Trophoblast cell (in vitro differentiated cells and primary cell): ENCODE measurements around the gene DTNB.

Source experiments
- DNase-seq, 2 donors: peaks; one replicate each; pipeline ENCODE4 v3.0.0-alpha.2; 2016
- H2AFZ ChIP-seq: 2 replicates; pipeline ENCODE4 v1.6.1; 2013; ENCODE audit warnings: low read length, moderate library complexity, mild to moderate bottlenecking; ENCODE audit not compliant: insufficient read depth, poor library complexity
- H2AK5ac ChIP-seq: 2 replicates; pipeline ENCODE4 v1.6.1; 2013; ENCODE audit warnings: mild to moderate bottlenecking, low read length
- H2BK120ac ChIP-seq: 2 replicates; pipeline ENCODE4 v1.6.1; 2013; ENCODE audit warnings: low read length, mild to moderate bottlenecking, moderate library complexity; ENCODE audit not compliant: insufficient read depth, poor library complexity
- H2BK12ac ChIP-seq: 2 replicates; pipeline ENCODE4 v1.6.1; 2013; ENCODE audit warnings: mild to moderate bottlenecking, low read length, moderate library complexity
- H2BK5ac ChIP-seq: 2 replicates; pipeline ENCODE4 v1.6.1; 2013; ENCODE audit warnings: low read length, low read depth, moderate library complexity, mild to moderate bottlenecking; ENCODE audit not compliant: poor library complexity
- H3K14ac ChIP-seq: 2 replicates; pipeline ENCODE4 v1.6.1; 2013; ENCODE audit warnings: mild to moderate bottlenecking, low read length
- H3K18ac ChIP-seq: 2 replicates; pipeline ENCODE4 v1.6.1; 2013; ENCODE audit warnings: mild to moderate bottlenecking, low read length
- H3K23ac ChIP-seq: 2 replicates; pipeline ENCODE4 v1.6.1; 2013; ENCODE audit warnings: low read length
- H3K27ac ChIP-seq: 2 replicates; pipeline ENCODE4 v1.5.1; 2013; ENCODE audit warnings: low read depth, mild to moderate bottlenecking, inconsistent platforms, low read length, moderate library complexity
- H3K27me3 ChIP-seq: 2 replicates; pipeline ENCODE4 v1.6.1; 2013; ENCODE audit warnings: inconsistent platforms, mild to moderate bottlenecking, low read length, moderate library complexity; ENCODE audit not compliant: insufficient read depth
- H3K36me3 ChIP-seq, 2 experiments: 1 replicate in 1 of 2; 2 replicates in 1 of 2; pipeline ENCODE4 v1.6.1; 2013; ENCODE audit warnings: low read length in 2 of 2, mild to moderate bottlenecking in 2 of 2, moderate library complexity in 1 of 2; ENCODE audit not compliant: insufficient read depth in 2 of 2, control insufficient read depth in 1 of 2
- H3K4ac ChIP-seq: 2 replicates; pipeline ENCODE4 v1.6.1; 2013; ENCODE audit warnings: low read depth, mild to moderate bottlenecking, low read length, moderate library complexity
- H3K4me1 ChIP-seq, 2 experiments: 1 replicate in 1 of 2; 2 replicates in 1 of 2; pipeline ENCODE4 v1.6.1; 2013; ENCODE audit warnings: low read length in 2 of 2, mild to moderate bottlenecking in 2 of 2, moderate library complexity in 1 of 2; ENCODE audit not compliant: insufficient read depth in 2 of 2, control insufficient read depth in 1 of 2
- H3K4me2 ChIP-seq: 2 replicates; pipeline ENCODE4 v1.6.1; 2013; ENCODE audit warnings: inconsistent platforms, mild to moderate bottlenecking, low read length, moderate library complexity
- H3K4me3 ChIP-seq: 2 replicates; pipeline ENCODE4 v1.5.1; 2013; ENCODE audit warnings: mild to moderate bottlenecking, low read depth, low read length, inconsistent platforms
- H3K79me1 ChIP-seq: one replicate; pipeline ENCODE4 v1.6.1; 2013; ENCODE audit warnings: low read length
- H3K79me2 ChIP-seq: 2 replicates; pipeline ENCODE4 v1.6.1; 2013; ENCODE audit warnings: low read length, mild to moderate bottlenecking; ENCODE audit not compliant: control insufficient read depth, insufficient read depth, poor library complexity
- H3K9ac ChIP-seq: 2 replicates; pipeline ENCODE4 v1.6.1; 2013; ENCODE audit warnings: mild to moderate bottlenecking, low read length
- H3K9me3 ChIP-seq: 2 replicates; pipeline ENCODE4 v1.6.1; 2013; ENCODE audit warnings: low read depth, mild to moderate bottlenecking, control low read depth, inconsistent platforms, low read length; ENCODE audit not compliant: insufficient read depth
- H4K12ac ChIP-seq: 2 replicates; pipeline ENCODE4 v1.6.1; 2013; ENCODE audit warnings: low read depth, mild to moderate bottlenecking, low read length, moderate library complexity
- H4K8ac ChIP-seq: 2 replicates; pipeline ENCODE4 v1.6.1; 2013; ENCODE audit warnings: low read depth, mild to moderate bottlenecking, low read length, moderate library complexity
- H4K91ac ChIP-seq: one replicate; pipeline ENCODE4 v1.6.1; 2013; ENCODE audit warnings: low read depth, mild to moderate bottlenecking, low read length, moderate library complexity
- WGBS: extraction: QIAGEN DNeasy Blood & Tissue Kit; methylation state at CpG from one replicate; pipeline ENCODE4 v1.1.7; 2013; ENCODE audit warnings: missing lambda C conversion rate; ENCODE audit not compliant: insufficient read length, insufficient coverage; ENCODE audit errors: extremely low coverage; 5-methylcytosine and 5-hydroxymethylcytosine counted together

The DTNB gene

GRCh38 chr2:25566094-25566493 is 107.3 kb downstream of the DTNB start:
- H3K9ac ChIP-seq: no peak overlapping the region
- no peak overlapping the region for H4K8ac ChIP-seq
- no peaks in the 10 kb centered on the region for H3K27me3 ChIP-seq
- H3K23ac ChIP-seq: no peak overlapping the region
- no peak overlapping the region for H3K4me3 ChIP-seq
- H3K79me1 ChIP-seq: no peaks in the 10 kb centered on the region
- H3K27ac ChIP-seq: no peak overlapping the region
- H3K14ac ChIP-seq: no peak overlapping the region
- H4K12ac ChIP-seq: no peak overlapping the region
- no peaks in the 10 kb centered on the region for H3K36me3 ChIP-seq
- no peak overlapping the region for H3K4me2 ChIP-seq
- no peak overlapping the region for H2BK12ac ChIP-seq
- no peak overlapping the region for H2BK120ac ChIP-seq
- WGBS: no CpG with 5 or more reads among the region's 6 CpGs
- no peaks in the 10 kb centered on the region for H3K4me1 ChIP-seq
- H3K4ac ChIP-seq: no peak overlapping the region
- H3K79me2 ChIP-seq: no peaks in the 10 kb centered on the region
- no peaks in the 10 kb centered on the region for H3K9me3 ChIP-seq
- no peak overlapping the region for H2AFZ ChIP-seq
- no peak overlapping the region for H3K18ac ChIP-seq
- no peak overlapping the region for H2AK5ac ChIP-seq
- DNase-seq: no peak
- H2BK5ac ChIP-seq: no peak overlapping the region
- H4K91ac ChIP-seq: no peak overlapping the region

DNA sequence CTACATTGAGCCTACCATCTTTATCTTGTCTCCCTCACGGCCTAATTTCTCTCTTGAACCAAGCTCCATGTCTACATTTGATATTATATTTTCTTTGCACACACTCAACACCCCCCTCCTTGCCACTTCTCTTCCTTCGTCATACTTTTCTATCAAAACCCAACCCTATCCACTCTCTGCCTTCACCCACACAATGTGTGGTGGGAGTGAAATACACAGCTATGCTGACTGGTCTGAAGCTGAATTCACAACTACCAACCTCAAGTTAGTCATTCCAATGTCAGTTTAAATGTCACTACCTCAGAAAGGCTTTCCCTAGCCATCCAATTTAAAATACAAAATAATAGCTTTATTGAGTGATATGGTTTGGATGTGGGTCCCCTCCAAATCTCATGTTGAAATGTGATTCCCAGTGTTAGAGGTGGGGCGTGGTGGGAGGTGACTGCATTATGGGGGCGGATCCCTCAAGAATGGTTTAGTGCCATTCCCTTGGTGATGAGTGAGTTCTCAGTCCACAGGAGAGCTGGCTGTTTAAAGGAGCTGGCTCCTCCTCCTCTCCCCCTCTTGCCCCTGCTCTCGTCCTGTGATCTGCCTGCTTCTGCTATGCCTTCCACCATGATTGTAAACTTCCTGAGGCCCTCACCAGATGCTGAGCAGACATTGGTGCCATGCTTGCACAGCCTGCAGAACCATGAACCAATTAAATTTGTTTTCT is 112.1 kb downstream of the DTNB start:
- Histone ChIP-seq H3K9ac (no peak overlapping the region), H2AFZ (no peak overlapping the region), H3K36me3 (no peaks in the 10 kb centered on the region), H3K4me2 (no peak overlapping the region), H3K18ac (no peak overlapping the region), H3K27ac (no peak overlapping the region), H2BK12ac (no peak overlapping the region), H3K4me3 (no peak overlapping the region), H3K14ac (no peak overlapping the region), H3K9me3 (no peaks in the 10 kb centered on the region), H3K4ac (no peak overlapping the region), H2BK5ac (no peak overlapping the region), H3K79me1 (no peaks in the 10 kb centered on the region), H4K8ac (no peak overlapping the region), H3K4me1 (no peaks in the 10 kb centered on the region), H3K23ac (no peak overlapping the region), H3K79me2 (no peaks in the 10 kb centered on the region), H2AK5ac (no peak overlapping the region), H4K91ac (no peak overlapping the region), H2BK120ac (no peak overlapping the region), H4K12ac (no peak overlapping the region), H3K27me3 (no peaks in the 10 kb centered on the region)
- WGBS: 100% methylated on average over 1 of the region's 5 CpGs
- DNase-seq: no peak

GRCh38 chr2:25559148-25559547 is 114.2 kb downstream of the DTNB start:
- H3K27me3 ChIP-seq: no peaks in the 10 kb centered on the region
- H2BK120ac ChIP-seq: no peak overlapping the region
- H2AFZ ChIP-seq: no peak overlapping the region
- H2BK12ac ChIP-seq: no peak overlapping the region
- DNase-seq: no peak
- no peak overlapping the region for H4K91ac ChIP-seq
- no CpG with 5 or more reads among the region's 10 CpGs for WGBS
- no peaks in the 10 kb centered on the region for H3K79me2 ChIP-seq
- H3K4me3 ChIP-seq: no peak overlapping the region
- no peaks in the 10 kb centered on the region for H3K9me3 ChIP-seq
- no peak overlapping the region for H3K18ac ChIP-seq
- no peak overlapping the region for H2AK5ac ChIP-seq
- H3K27ac ChIP-seq: no peak overlapping the region
- no peaks in the 10 kb centered on the region for H3K79me1 ChIP-seq
- H3K4me1 ChIP-seq: no peaks in the 10 kb centered on the region
- H3K9ac ChIP-seq: no peak overlapping the region
- H4K12ac ChIP-seq: no peak overlapping the region
- no peak overlapping the region for H3K14ac ChIP-seq
- H2BK5ac ChIP-seq: no peak overlapping the region
- no peaks in the 10 kb centered on the region for H3K36me3 ChIP-seq
- H3K4ac ChIP-seq: no peak overlapping the region
- H3K4me2 ChIP-seq: no peak overlapping the region
- H4K8ac ChIP-seq: no peak overlapping the region
- H3K23ac ChIP-seq: no peak overlapping the region

- Histone ChIP-seq H2BK5ac (no peak overlapping the region), H3K14ac (no peak overlapping the region), H3K23ac (no peak overlapping the region)
Observed at GRCh38 chr2:25558262-25558661, 115.1 kb downstream of the DTNB start.

More at GRCh38 chr2:25558262-25558661, 115.1 kb downstream of the DTNB start:
- no peaks in the 10 kb centered on the region for H3K27me3 ChIP-seq
- no peaks in the 10 kb centered on the region for H3K4me1 ChIP-seq
- H3K4me2 ChIP-seq: no peak overlapping the region
- WGBS: no CpG with 5 or more reads among the region's 2 CpGs
- H3K79me2 ChIP-seq: no peaks in the 10 kb centered on the region
- no peak overlapping the region for H4K91ac ChIP-seq
- H3K4me3 ChIP-seq: no peak overlapping the region
- H2AK5ac ChIP-seq: no peak overlapping the region
- no peaks in the 10 kb centered on the region for H3K79me1 ChIP-seq
- no peak overlapping the region for H3K27ac ChIP-seq
- no peak overlapping the region for H3K18ac ChIP-seq
- no peaks in the 10 kb centered on the region for H3K36me3 ChIP-seq
- no peak overlapping the region for H2BK120ac ChIP-seq
- H4K8ac ChIP-seq: no peak overlapping the region
- no peak overlapping the region for H3K4ac ChIP-seq
- H2BK12ac ChIP-seq: no peak overlapping the region
- H3K9me3 ChIP-seq: no peaks in the 10 kb centered on the region
- peak in 1 of 2 donors; percentile 16 for DNase-seq
- no peak overlapping the region for H2AFZ ChIP-seq
- H4K12ac ChIP-seq: no peak overlapping the region
- no peak overlapping the region for H3K9ac ChIP-seq
